ENCODE results near the gene ROR2.

Gene ROR2

DNA sequence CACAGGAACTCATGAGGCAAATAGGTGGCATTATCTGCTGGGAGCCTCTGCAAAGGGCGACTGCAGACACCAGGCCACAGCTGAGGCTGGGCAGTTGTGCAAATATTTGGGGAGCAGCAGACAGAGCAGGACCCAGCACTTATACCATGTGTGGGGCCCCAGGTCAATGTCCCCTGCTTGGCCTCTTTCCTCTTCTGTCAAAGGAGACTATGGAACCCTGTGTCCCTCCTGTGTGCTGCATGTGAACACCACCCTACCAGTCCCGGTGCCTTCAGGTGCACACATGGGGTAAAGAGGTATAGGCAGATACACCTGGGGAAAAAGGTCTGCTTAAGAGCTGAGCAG lies 50.8 kb downstream of the ROR2 start:
- no peak for DNase-seq

DNA sequence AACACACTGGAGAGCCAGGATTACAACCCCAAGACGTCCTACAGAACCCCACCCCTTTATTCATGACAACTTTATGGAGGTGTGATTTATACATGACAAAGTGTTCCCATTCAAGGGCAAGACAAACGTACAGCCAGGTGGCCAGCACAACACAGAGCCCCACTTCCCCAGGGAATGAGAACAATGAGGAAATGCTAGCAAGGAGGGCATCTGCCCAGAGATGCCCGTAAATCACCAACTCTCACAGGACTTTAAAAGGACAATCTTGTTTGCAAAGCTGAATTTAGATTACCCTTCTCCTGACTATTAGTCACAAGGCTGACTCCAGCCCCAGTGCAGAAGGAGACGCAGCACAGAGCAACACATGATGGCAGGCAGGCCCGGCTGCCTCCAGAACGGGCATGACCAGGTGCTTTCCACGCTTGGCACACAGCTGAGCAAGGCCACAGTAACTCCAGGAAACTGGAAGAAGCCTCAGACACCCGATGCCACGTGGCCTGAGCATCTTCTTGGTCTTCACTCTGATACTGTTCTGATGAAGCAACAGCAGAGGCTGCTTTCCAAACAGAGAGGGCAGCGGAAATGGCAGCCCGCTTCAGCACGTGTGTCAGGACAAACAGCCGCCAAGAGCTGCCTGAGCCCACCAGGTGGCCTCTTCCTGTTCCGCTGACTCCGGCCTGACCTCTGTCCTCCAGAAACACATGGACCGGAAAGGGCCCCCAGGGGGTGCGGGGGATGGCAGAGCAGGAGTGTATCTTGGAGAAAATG lies 51.4 kb downstream of the ROR2 start:
- no peak for DNase-seq

DNA sequence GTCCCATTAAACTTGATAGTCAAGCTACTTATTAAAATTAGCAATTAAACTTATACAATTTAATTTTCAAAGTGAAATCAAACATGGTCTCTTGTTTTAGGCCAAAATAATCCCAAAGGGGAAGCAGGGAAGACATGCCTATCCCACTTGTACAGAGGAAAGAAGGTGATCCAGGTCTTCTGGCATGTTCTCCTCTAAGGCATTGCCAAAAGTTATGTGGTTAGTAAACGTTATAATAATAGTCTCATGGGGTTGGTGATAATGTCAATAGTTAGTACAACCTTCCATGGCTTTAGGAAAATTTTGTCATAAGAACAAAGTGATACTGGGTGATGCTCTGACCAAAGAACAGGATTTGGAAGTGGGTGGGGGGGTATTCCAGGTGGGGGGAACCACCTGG lies 52.8 kb downstream of the ROR2 start:
- no peak for DNase-seq

DNA sequence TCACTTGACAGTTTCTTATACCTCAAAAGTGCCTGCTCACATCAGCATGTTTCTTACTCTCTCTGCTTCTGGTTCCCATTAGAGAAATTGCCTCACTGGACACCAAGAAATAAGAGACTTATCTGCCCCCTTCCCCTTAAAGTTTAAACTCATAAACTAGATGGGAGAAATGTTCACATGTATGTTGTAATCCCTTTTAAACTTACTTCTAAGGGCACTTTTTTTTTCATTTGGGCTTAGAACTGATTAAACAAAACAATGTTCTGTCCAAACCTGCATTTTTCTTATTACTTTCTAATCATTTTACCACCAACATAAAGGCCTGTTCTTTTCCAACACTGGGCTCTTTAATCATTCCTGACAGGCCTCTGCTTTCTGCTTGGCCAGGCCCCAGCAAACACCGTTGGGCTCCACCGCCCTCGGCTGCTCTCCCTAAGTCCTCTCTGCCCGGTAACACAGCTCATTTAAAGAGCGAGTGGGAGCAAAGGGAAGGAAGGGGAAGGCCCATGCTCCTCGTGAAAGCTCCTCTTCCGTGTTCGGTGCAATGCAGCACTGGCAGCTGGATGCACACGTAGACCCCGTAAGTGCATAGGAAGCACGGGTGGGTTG lies 53.4 kb downstream of the ROR2 start:
- DNase-seq, result no peak

DNA sequence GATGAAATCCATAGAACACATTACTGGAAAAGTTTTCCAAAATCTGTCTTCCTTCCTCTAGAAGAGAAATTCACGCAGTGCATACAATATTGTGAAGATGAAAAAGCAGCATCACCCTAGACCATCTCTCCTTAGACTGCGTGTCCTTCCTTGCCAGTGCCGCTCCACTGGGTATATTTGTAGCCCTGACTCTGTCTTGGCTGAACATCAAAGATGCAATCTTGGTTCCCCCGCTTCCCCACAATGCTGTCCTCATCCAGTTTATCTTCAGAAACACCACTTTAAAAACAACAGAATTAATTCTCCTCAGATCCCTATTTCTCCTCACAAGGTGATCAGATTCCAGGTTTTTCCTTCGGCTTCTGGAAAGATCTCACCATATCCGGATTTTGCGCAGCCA lies 53.9 kb downstream of the ROR2 start:
- DNase-seq, result no peak

DNA sequence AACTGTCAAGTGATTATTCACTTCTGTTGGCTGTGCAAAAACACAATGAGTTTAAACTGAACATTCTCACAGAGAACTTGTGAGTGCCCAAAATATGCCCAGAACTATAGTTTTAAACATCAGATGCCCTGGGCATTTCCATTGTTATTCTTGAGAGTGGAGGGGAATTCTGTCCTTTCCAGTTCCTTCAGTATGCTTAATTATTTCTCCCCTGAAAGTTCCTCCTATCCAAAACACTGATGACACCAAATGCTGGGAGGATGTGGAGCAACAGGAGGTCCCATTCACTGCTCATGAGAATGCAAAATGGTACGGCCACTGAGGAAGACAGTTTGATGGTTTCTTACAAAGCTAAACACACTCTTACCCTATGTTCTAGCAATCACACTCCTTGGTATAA lies 55.5 kb downstream of the ROR2 start:
- no peak for DNase-seq

DNA sequence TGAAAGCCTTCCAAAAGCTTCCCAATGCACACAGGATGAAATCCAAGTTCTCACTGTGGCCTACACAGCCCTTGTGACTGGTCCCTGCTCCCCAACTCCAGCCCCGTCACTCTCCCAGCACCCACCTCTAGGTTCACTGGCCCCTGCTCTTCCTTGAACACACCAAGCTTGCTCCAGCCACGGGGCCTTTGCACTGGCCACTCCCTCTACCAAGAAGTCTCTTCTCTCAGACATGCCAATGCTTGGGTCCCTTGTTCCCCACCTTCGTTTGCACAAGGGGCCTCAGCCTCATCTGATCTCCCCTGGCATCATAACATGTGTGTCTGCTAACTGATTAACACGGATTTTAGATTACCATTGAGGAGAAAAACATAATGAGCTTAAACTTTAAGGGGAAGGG lies 56.0 kb downstream of the ROR2 start:
- DNase-seq, result no peak

DNA sequence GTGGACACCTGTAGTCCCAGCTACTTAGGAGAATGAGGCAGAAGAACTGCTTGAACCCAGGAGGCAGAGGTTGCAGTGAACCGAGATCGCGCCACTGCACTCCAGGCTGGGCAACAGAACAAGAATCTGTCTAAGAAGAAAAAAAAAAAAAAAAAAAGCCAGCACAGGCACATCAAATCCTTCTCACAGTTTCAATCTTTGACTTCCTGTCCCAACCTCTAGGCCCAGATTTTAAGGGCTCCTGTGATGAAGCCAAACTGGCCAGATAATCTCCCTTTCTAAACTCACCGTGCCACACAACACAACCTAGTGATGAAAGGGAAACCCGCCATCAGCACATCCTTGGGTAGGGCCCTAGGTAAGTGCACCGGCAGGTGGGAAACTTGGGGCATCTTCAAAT lies 58.1 kb downstream of the ROR2 start:
- no peak for DNase-seq

DNA sequence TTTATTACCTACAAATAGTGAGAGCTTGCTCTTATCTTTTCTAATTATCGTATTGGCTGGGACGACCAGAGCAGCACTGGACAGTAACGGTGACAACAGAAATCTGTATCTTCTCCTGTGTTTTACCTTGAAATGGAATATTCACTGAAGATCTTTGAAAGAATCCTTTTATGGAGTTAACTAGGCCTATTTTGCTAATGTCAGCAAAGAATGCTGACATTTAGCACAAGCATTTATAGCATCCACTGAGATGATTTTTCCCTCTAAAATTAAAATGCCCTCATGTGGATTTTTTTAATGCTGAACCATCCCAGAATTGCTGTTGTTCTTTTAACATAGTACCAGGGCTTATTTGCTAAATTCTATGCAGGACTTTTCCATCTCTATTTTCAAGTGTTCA lies 59.4 kb downstream of the ROR2 start:
- no peak for DNase-seq

DNA sequence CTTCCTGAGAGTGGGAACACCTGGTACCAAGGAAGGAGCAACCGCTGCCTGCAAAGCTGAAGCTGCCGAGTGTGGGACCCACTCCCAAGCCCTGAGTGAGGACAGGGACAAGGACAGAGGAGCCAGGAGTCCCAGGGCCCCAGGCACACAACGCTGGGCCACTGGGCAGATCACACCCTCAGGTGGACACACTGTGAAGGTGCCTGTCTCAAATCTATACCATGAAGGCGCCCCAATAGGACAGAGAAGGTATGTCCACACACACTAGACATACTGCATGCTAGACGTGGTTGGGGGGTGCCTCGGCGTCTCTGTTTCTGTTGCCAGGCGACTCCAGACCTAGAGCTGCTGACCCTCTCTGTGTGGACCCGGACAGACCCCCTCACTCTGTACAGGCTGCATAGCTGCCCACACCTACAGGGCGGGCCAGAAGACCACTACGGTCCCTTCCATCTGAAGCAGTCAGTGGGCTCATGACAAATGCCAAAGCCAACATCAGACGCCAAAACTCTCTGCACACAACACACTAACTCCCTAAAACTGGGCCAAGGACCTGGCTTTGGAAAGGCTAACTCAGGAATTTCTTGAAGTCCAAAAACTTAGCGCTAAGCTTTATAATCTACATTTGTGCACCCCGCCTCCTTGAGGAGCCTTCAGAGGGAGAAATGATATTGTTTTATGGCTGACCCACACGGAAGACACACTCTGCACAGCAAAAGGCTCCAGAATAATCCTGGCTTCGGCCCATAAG lies 60.7 kb downstream of the ROR2 start:
- DNase-seq, result no peak

DNA sequence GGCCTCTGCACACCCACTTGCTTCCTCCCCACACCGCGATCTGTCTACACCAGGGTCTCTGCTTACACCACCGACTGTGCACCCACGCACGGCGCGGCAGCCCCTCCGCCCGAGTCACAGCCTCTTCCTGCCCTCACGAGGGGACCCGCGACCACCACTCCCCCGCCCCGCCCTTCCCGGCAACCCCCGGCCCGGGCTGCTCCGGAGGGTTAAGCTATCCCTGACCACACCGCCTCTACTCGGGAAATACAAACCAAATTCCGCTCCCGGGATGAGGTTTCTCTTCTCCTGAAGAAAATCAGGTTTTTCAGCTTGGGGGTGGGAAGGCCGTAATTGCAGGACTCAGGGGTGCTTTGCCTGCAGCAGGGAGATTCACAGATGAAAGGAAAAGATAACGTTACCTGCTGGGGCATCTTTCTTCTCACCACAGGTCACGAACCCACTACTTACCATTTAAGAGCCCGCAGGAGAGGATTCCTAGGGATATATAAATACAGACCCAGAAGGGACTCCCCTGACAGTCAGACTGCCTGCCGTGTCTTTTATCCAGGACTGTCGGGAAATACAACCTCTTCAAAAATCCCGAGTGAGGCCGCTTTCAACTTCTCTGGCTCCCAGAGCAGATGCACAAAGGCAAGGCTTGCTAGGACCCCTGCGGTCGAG lies 63.5 kb downstream of the ROR2 start:
- no peak for DNase-seq

DNA sequence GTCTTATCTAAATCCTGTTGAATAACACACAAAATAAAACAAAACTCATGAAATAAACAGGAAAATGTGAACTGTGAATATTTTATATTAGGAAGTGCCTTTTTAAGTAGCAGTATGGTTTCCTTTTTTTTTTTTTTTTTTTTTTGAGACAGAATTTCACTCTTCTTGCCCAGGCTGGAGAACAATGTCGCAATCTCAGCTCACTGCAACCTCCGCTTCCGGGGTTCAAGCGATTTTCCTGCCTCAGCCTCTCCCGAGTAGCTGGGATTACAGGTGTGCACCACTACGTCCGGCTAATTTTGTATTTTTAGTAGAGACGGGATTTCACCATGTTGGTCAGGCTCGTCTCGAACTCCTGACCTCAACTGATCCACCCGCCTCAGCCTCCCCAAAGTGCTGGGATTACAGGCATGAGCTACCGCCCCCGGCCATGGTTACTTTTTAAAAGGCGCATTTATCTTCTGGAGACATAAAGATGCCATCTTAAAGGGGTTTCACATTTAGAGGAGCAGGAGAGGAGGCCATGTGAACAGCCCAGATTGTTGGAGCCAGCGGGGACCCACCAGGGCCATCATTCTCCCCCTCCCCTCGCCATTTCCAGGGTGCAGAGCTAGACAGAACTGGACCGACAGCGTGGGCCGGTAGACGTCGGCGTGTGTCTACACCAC lies 64.1 kb downstream of the ROR2 start:
- DNase-seq, result no peak

DNA sequence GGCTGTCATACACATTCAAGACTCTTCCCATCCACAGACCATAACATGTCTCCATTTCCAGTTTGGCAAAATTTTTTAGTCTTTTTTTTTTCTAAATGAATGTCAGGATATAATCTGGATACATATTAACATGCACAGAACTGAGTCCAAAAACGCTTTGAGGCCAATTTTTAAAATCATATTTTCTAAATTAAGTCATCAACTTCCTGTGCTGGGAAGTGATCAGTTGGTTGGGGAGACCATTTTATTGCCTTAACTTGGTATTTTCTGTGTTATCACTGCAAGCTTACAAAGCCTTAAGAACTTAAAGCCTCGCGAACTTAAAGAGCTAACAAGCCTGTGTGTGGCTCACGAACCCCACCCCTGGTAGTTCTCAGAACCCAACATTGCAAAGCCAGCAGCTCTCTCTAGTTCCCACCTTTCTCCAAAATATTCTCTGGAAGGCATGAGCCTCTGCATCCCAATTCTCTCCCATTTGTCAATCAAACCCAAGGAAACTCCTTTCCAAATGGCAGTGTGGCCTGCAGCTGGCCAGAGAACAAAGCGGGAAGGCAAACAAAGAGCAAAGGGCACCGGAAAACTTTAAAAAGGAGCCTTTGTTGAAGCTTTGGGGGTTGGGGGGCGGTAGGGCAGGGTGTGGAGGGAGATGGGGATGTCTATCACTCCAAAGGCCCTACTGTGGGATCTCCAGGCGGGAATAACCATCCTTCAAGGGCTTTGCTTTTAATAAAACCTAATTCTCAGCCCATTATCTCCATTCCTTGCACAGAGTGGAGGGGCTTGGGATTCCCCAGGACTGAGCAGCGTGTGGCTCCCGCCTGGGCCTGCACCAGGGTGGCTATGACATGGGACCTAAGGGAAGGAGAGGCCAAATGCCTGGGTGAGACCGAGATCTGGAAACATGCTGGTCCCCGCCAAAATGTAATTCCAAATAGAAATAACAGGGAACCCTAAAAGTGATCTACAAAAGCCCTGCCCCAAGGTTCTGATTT lies 65.0 kb downstream of the ROR2 start:
- DNase-seq, result no peak

DNA sequence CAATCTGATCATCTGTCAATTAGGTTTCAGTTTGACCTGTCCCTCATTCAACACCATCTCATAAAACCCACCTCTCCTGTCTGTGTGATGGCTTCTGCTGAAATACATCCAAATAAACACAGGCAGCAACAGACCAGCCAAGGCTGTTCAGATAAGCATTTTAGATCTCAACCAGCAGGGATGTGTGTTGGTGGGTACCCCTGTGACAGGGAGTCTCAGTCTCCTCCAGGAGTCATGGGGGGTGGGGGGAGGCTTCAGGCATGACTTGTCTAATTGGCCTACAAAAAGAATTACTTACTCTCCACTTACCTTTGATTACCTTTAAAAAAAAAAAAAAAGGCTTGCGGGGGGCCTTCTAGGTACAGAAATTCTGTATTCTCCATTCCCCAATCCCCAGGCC lies 65.9 kb downstream of the ROR2 start:
- no peak for DNase-seq

DNA sequence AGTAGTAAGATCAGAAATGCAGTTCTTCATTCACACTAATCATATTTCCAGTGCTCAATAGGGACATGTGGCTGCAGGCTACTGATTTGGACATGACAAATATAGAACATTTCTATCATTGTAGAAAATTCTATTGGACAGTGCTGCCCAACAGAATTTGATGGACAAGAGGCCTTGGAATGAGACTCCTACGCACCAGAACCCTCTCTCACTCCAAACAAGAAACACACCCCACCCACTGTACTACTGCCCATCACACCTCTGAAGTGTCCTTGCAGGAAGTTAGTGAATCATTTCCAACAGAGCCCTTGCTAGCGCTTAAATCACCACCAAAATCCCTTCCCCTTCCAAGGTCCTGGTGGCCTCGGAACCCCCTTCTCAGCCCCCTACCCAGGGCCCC lies 66.5 kb downstream of the ROR2 start:
- no peak for DNase-seq

DNA sequence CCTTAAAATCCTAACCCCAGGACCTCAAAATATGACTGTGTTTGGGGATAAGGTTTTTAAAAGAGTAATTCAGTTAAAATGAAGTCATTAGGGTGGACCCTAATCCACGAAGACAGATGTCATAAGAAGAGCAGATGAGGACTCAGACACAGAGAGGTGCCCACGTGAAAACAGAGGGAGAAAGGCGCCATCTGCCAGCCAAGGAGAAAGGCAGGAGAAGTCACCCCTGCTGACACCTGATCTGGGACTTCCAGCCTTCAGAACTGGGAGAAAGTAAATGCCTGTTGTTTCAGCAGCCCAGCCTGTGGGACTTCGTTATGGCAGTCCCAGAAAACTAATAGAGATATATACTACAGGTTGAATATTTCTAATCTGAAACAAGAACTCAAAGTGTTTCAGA lies 67.4 kb downstream of the ROR2 start:
- no peak for DNase-seq

DNA sequence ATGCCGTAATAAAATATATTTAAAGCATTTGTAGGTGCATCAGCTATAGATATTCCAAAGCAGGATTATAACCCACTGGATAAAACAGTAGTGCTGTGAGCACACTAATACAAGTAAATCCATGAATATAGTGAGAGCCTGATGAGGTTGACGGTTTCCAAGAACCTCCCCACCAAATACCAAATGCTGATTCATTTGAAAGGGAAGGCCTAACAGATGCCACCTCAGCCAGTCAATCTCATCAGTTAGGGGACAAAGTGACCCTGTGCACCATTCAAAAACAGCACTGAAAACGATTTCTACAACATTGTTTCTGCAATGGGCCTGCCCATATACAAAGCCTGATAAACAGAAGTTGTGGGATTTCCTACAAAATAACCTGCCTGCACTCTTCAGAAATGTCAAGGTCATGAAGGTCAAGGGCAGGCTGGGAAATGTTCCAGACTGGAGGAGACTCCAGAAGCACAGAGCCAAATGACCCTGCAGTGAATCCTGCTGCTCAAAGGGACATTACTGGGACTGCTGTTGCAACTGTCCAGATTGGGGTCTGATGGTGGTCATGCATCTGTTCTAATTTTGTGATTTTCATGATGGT lies 69.6 kb downstream of the ROR2 start:
- DNase-seq, result no peak

DNA sequence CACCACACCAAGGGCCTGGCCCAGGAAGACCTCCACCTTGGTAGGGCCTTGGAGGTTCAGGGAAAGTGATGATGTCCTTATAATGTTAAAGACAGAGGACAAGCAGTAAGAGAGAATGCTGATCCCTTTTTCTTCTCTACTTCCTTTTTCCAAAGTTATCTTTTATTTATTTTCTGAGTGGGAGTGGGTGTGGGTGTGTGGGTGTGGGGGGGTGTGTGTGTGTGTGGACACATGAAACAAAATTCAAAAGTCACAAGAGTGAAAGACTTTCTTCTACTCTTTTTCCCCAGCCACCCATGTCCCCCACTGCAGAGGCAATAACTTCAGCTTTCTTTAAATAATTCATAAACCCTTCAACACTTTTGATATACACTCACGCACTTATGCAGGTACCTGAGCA lies 70.8 kb downstream of the ROR2 start:
- DNase-seq, result no peak

DNA sequence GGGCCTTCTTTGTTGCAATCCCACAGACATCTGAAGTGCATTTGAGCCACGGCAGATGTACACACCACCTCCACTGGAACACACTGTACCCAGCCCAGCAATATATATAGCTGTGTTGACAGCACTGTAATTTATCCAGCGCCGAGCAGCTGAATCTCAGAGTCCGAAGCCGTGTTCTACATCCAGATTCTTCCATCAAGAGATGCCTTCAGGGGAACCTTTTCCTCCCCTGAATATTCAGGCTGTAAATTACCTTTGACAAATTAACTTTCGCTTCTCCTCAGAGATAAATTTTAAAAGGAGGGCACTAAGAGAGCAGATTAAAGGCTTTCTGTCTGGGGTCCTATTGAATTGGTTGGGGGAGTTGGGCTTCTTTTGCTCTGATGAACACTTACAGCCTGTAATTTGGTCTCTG lies 76.4 kb downstream of the ROR2 start:
- DNase-seq, result no peak

DNA sequence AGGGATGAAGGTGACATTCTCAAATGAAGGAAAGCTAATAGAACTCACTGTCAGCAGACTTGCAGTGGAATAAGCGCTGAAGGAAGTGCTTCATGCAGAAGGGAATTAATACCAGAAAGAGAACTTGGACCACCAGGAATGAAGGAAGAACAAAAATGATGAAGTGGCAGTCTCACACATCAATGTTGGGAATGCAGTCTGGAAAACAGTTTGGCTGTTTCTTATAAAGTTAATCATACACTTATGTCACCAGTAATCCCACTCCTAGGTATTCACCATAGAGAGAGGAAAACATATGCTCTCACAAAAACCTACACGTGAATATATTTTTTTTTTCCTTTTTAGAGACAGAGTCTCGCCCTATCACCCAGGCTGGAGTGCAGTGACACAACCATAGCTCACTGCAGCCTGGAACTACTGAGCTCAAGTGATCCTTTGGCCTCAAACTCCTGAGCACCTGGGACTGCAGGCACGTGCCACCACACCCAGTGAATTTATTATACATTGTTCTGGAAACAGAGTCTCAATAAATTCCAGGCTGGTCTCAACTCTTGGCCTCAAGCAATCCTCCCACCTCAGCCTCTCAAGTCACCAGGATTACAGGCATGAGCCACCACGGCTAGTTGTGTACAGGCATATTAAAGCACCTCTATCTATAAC lies 81.2 kb downstream of the ROR2 start:
- DNase-seq, result no peak

DNA sequence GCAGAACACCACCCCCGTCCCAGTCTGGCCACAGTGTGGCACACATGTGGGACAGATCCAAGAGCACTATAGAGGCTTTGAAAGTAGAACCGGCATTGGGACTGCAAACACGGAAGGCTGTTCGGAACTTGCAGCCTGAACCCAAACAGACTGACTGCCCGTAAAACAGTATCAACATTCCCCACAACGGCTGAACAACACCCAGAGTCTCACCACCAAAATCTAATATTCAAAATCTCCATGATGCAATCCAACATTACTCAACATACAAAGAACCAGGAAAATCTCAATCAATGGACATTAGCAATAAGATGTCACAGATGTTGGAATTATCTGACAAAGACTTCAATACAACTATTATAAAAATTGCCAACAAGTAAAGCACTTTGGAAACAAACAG lies 82.3 kb downstream of the ROR2 start:
- DNase-seq, result no peak

Data from activated effector memory CD4-positive, alpha-beta T cell treated with Interleukin-2 at 50 U/mL for 16 hours (primary cell).